K562 (cell line): Measurements from ENCODE around the gene PLCB4. TPM values are rescaled to one million over a fixed set of nuclear protein-coding genes. Genes with fewer than 3 reads are reported as not detected.

ENCODE experiments used
- ATAC-seq: fragments of 200-7000 bp; cut with Tn5 transposase; 3 replicates; pipeline ENCODE4 v1.9.1; 2020; ENCODE audit warnings: moderate library complexity
- BruUV-seq: library from RNA; stranded (reverse); fragments of 400-500 nt; replicated peaks from 2 replicates; lab custom pipeline; 2021; lab: Mats Ljungman, UMichigan
- CTCF ChIA-PET: fragments of 300-600 bp; formaldehyde crosslinking; extraction: SDS; loops from one replicate; lab custom pipeline; 2021; ENCODE audit warnings: low intra/inter-chr PET ratio; lab: Yijun Ruan, JAX
- POLR2A ChIA-PET: fragments of 300-600, 350-650 bp; sonication (Branson Sonifier 250); formaldehyde crosslinking; extraction: SDS; loops from one replicate; lab custom pipeline; 2021; ENCODE audit warnings: antibody characterized with exemption, inconsistent platforms; lab: Yijun Ruan, JAX
- DNase-seq, 4 experiments: peaks; one replicate each; pipeline versions ENCODE4 v3.0.0 to v3.0.0-alpha.2; 2011 to 2018; ENCODE audit warnings: low spot score in 3 of 4, mixed read lengths in 3 of 4; ENCODE audit errors: extremely low read depth in 1 of 4
- FAIRE-seq: peaks from 2 replicates; lab custom pipeline; 2011; peaks lifted over from hg19 to GRCh38; lab: Jason Lieb, UNC
- H2AFZ ChIP-seq: 2 replicates; pipeline ENCODE4 v1.6.0; 2011; ENCODE audit warnings: low read depth, low read length, control low read depth, inconsistent platforms
- H3K27ac ChIP-seq: fragments of 200-600 bp; 3 replicates; pipeline ENCODE4 v1.8.0; 2011; ENCODE audit warnings: low read depth, mild to moderate bottlenecking, control low read depth, inconsistent platforms, low read length, moderate library complexity, mixed read lengths; ENCODE audit errors: extremely low read depth
- H3K27me3 ChIP-seq, 2 experiments: fragments of 300-600 bp in 1 of 2; 2 replicates in 1 of 2; 3 replicates in 1 of 2; pipeline versions ENCODE4 v1.6.0 to v1.8.0; 2011; ENCODE audit warnings: inconsistent platforms in 2 of 2, low read length in 2 of 2, mild to moderate bottlenecking in 1 of 2, mixed read lengths in 1 of 2, moderate library complexity in 1 of 2; ENCODE audit not compliant: control insufficient read depth in 2 of 2, insufficient read depth in 2 of 2
- H3K36me3 ChIP-seq: fragments of 300-600 bp; 3 replicates; pipeline ENCODE4 v1.8.0; 2011; ENCODE audit warnings: mild to moderate bottlenecking, low read length, inconsistent platforms; ENCODE audit not compliant: control insufficient read depth, insufficient read depth
- H3K4me1 ChIP-seq, 2 experiments: fragments of 200-600 bp in 1 of 2; replicated peaks in 1 of 2; 2 replicates in 1 of 2; 3 replicates in 1 of 2; pipeline versions ENCODE4 v1.5.1 to v1.8.0; 2011; ENCODE audit warnings: inconsistent platforms in 2 of 2, low read length in 2 of 2, mild to moderate bottlenecking in 1 of 2, mixed read lengths in 1 of 2, moderate library complexity in 1 of 2; ENCODE audit not compliant: control insufficient read depth in 2 of 2, insufficient read depth in 2 of 2
- H3K4me2 ChIP-seq: 2 replicates; pipeline ENCODE4 v1.6.1; 2011; ENCODE audit warnings: low read length, control low read depth, inconsistent platforms, mixed read lengths; ENCODE audit not compliant: insufficient read depth
- H3K4me3 ChIP-seq: fragments of 200-600 bp; sonication (generic), shearing (Covaris generic); 2 replicates; pipeline ENCODE4 v1.5.1; 2016; ENCODE audit warnings: control low read depth, inconsistent platforms
- H3K79me2 ChIP-seq: fragments of 200-600 bp; 3 replicates; pipeline ENCODE4 v1.8.0; 2011; ENCODE audit warnings: low read length, inconsistent platforms; ENCODE audit not compliant: control insufficient read depth, insufficient read depth
- H3K9ac ChIP-seq, 2 experiments: 2 replicates each; pipeline versions ENCODE4 v1.6.0 to v1.6.1; 2011; ENCODE audit warnings: low read depth in 2 of 2, low read length in 2 of 2, control low read depth in 1 of 2, inconsistent platforms in 1 of 2, mild to moderate bottlenecking in 1 of 2, mixed read lengths in 1 of 2; ENCODE audit not compliant: insufficient read depth in 1 of 2
- H3K9me1 ChIP-seq: one replicate; pipeline ENCODE4 v1.6.0; 2011; ENCODE audit warnings: inconsistent platforms, mild to moderate bottlenecking, low read length, moderate library complexity; ENCODE audit not compliant: control insufficient read depth, insufficient read depth
- H3K9me3 ChIP-seq: replicated peaks from 2 replicates; pipeline ENCODE4 v1.5.1; 2011; ENCODE audit warnings: low read depth, low read length, inconsistent platforms; ENCODE audit not compliant: control insufficient read depth, insufficient read depth
- H4K20me1 ChIP-seq: replicated peaks from 2 replicates; pipeline ENCODE4 v1.6.1; 2011; ENCODE audit warnings: low read length, inconsistent platforms, mixed read lengths; ENCODE audit not compliant: control insufficient read depth, insufficient read depth
- CEBPG ChIP-seq, 3 experiments: fragments of 200-800 bp in 1 of 3; sonication (Bioruptor generic) in 1 of 3; sonication (generic) in 1 of 3; formaldehyde crosslinking in 1 of 3; IDR thresholded peaks in 2 of 3; conservative IDR thresholded peaks in 1 of 3; 2 replicates each; pipeline versions ENCODE4 v1.6.1 to v1.8.0; 2016 to 2022; ENCODE audit warnings: missing compliant biosample characterization in 2 of 3, missing genetic modification characterization in 2 of 3, mild to moderate bottlenecking in 1 of 3, missing genetic modification reagents in 1 of 3
- DDX20 ChIP-seq: fragments of 450-650 bp; IDR thresholded peaks from 2 replicates; pipeline ENCODE4 v1.6.1; 2016; ENCODE audit warnings: missing genetic modification characterization, low read depth, mild to moderate bottlenecking, missing compliant biosample characterization, moderate library complexity
- ETS2 ChIP-seq: IDR thresholded peaks from 2 replicates; pipeline ENCODE4 v1.6.1; 2016; ENCODE audit warnings: borderline replicate concordance, missing genetic modification characterization, mild to moderate bottlenecking, moderate library complexity, missing compliant biosample characterization; ENCODE audit not compliant: poor library complexity, severe bottlenecking
- FOSL1 ChIP-seq: fragments of 200-800 bp; sonication (Bioruptor generic); conservative IDR thresholded peaks from 2 replicates; pipeline ENCODE4 v1.6.1; 2016; ENCODE audit warnings: missing genetic modification characterization, missing compliant biosample characterization
- FOXK1 ChIP-seq: sonication (generic); formaldehyde crosslinking; IDR thresholded peaks from 2 replicates; pipeline ENCODE4 v1.8.0; 2022; ENCODE audit warnings: missing genetic modification reagents, mild to moderate bottlenecking, borderline replicate concordance
- ZNF384 ChIP-seq: IDR thresholded peaks from 2 replicates; pipeline ENCODE4 v1.6.1; 2012; ENCODE audit warnings: low read depth, low read length, improper control_type of control experiment
- ZNF785 ChIP-seq: fragments of 250-450 bp; sonication (Bioruptor Pico); IDR thresholded peaks from 2 replicates; pipeline ENCODE4 v1.4.0; 2020; ENCODE audit warnings: mild to moderate bottlenecking
- WGBS: fragments of 100-300 bp; shearing (Covaris generic); methylation state at CpG from one replicate; pipeline ENCODE4 v1.1.6; 2016; ENCODE audit warnings: low coverage, mixed read lengths; ENCODE audit not compliant: insufficient coverage; ENCODE audit errors: missing lambda C conversion rate; 5-methylcytosine and 5-hydroxymethylcytosine counted together
- in situ Hi-C: fragments of 300-500 bp; cut with MboI; formaldehyde crosslinking; loops from 4 replicates; pipeline ENCODE4 v1.15.0; 2018; ENCODE audit warnings: inconsistent platforms, mixed read lengths
- intact Hi-C: fragments of 100-400 bp; cut with micrococcal nuclease; formaldehyde crosslinking; loops from 2 replicates; pipeline ENCODE4 v1.14.2; 2022
- polyA plus RNA-seq, 8 experiments: library from polyadenylated mRNA; depleted of rRNA in 4 of 8; stranded (reverse) in 5 of 8; unstranded in 3 of 8; fragments of >200 nt; fragmentation: Nextera tagmentation in 2 of 8; fragmentation: Illumina TruSeq in 1 of 8; extraction: Ambion mirVana in 2 of 8; extraction: Trizol in 1 of 8; gene quantifications; 2 replicates each; pipeline versions ENCODE4 v1.2.1 to v1.2.3, GENCODE V29; 2011 to 2014; ENCODE audit warnings: inconsistent platforms in 1 of 8, missing spikeins in 1 of 8
- total RNA-seq, 7 experiments: library from RNA; depleted of rRNA in 6 of 7; stranded (reverse); fragments of >200 nt in 6 of 7; fragmentation: Illumina TruSeq in 2 of 7; extraction: Trizol in 2 of 7; gene quantifications; 2 replicates each; pipeline versions ENCODE4 v1.2.1 to v1.2.3, GENCODE V29; 2011 to 2021; ENCODE audit warnings: low replicate concordance in 1 of 7
- TF ChIP-seq, protein P1 (sequence below): fragments of 450-650 bp; formaldehyde crosslinking; conservative IDR thresholded peaks from 2 replicates; pipeline ENCODE4 v1.4.0; 2022; ENCODE audit warnings: mild to moderate bottlenecking, missing genetic modification characterization
- TF ChIP-seq, protein P2 (sequence below): fragments of 450-650 bp; IDR thresholded peaks from 2 replicates; pipeline ENCODE4 v1.6.1; 2017; ENCODE audit warnings: antibody characterized with exemption, mild to moderate bottlenecking

The PLCB4 gene
- total and polyA plus RNA-seq, 9 of the 15 experiments (the other 6 are each of a cell fraction or from before 2014, with no cell fraction given) = 0.20 to 2.9 (median 0.52) TPM

DNA sequence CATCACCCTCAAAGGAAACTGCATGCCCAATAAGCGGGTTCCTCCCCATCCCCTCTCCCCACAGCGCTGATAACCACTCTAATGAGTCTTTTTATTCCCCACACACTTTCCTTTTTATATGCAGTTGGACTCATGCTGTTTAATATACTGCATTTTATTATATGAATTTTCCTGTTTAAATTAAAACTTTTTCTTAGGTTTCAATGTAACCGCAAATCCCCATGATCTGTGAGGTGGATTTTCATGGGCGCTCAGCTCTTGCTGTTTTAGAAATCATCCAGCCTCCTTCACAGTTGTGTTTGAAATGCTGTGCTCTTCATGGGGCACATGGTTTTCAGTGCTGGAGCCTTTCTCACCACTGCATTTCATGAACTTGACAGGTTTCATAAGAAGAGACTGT lies 280.4 kb downstream of the PLCB4 start:
- no peak overlapping the region for H3K9ac ChIP-seq
- no peaks in the 10 kb centered on the region for H3K9me3 ChIP-seq
- TF ChIP-seq FOSL1 (tag) = no peak
- no peak for TF ChIP-seq DDX20 (tag)
- TF ChIP-seq CEBPG (CRISPR knock-in tag; IDR thresholded peaks at IDR 0.05) = no peak
- no peak for TF ChIP-seq CEBPG (tag; conservative IDR thresholded peaks at IDR 0.05 in 1 of 2, IDR thresholded peaks at IDR 0.05 in 1 of 2)
- TF ChIP-seq ETS2 (tag) = no peak
- TF ChIP-seq FOXK1 = no peak
- TF ChIP-seq, protein P1, sequence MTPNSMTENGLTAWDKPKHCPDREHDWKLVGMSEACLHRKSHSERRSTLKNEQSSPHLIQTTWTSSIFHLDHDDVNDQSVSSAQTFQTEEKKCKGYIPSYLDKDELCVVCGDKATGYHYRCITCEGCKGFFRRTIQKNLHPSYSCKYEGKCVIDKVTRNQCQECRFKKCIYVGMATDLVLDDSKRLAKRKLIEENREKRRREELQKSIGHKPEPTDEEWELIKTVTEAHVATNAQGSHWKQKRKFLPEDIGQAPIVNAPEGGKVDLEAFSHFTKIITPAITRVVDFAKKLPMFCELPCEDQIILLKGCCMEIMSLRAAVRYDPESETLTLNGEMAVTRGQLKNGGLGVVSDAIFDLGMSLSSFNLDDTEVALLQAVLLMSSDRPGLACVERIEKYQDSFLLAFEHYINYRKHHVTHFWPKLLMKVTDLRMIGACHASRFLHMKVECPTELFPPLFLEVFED (CRISPR knock-in tag) = no peak
- TF ChIP-seq ZNF785 = no peak
- TF ChIP-seq, protein P2, sequence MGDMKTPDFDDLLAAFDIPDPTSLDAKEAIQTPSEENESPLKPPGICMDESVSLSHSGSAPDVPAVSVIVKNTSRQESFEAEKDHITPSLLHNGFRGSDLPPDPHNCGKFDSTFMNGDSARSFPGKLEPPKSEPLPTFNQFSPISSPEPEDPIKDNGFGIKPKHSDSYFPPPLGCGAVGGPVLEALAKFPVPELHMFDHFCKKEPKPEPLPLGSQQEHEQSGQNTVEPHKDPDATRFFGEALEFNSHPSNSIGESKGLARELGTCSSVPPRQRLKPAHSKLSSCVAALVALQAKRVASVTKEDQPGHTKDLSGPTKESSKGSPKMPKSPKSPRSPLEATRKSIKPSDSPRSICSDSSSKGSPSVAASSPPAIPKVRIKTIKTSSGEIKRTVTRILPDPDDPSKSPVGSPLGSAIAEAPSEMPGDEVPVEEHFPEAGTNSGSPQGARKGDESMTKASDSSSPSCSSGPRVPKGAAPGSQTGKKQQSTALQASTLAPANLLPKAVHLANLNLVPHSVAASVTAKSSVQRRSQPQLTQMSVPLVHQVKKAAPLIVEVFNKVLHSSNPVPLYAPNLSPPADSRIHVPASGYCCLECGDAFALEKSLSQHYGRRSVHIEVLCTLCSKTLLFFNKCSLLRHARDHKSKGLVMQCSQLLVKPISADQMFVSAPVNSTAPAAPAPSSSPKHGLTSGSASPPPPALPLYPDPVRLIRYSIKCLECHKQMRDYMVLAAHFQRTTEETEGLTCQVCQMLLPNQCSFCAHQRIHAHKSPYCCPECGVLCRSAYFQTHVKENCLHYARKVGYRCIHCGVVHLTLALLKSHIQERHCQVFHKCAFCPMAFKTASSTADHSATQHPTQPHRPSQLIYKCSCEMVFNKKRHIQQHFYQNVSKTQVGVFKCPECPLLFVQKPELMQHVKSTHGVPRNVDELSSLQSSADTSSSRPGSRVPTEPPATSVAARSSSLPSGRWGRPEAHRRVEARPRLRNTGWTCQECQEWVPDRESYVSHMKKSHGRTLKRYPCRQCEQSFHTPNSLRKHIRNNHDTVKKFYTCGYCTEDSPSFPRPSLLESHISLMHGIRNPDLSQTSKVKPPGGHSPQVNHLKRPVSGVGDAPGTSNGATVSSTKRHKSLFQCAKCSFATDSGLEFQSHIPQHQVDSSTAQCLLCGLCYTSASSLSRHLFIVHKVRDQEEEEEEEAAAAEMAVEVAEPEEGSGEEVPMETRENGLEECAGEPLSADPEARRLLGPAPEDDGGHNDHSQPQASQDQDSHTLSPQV = no peak
- TF ChIP-seq ZNF384 = no peak
- H3K4me1 ChIP-seq = no peaks in the 10 kb centered on the region
- no peak for FAIRE-seq
- no peaks in the 10 kb centered on the region for H3K36me3 ChIP-seq
- WGBS = 44% methylated on average over 3 of the region's 4 CpGs
- H4K20me1 ChIP-seq = no peaks in the 10 kb centered on the region
- ATAC-seq = no peak
- no peak overlapping the region for H3K4me3 ChIP-seq
- no peak overlapping the region for H3K4me2 ChIP-seq
- no peak for DNase-seq
- H3K79me2 ChIP-seq = no peaks in the 10 kb centered on the region
- no TSS peak for BruUV-seq
- no peaks in the 10 kb centered on the region for H3K9me1 ChIP-seq
- H3K27me3 ChIP-seq = no peaks in the 10 kb centered on the region
- POLR2A ChIA-PET = no interaction called here
- intact Hi-C loops (no loop called here), in situ Hi-C loops (no loop called here)
- no peak overlapping the region for H3K27ac ChIP-seq
- CTCF ChIA-PET = no interaction called here
- no peak overlapping the region for H2AFZ ChIP-seq
